HEK293T (cell line): ENCODE measurements around the gene CPNE6.

ENCODE experiments used
- ARNT ChIP-seq: fragments of 450-650 bp; IDR thresholded peaks from 2 replicates; pipeline ENCODE4 v1.6.1; 2017; ENCODE audit warnings: mild to moderate bottlenecking
- BHLHE40 ChIP-seq: fragments of 450-650 bp; IDR thresholded peaks from 2 replicates; pipeline ENCODE4 v1.6.1; 2016; ENCODE audit warnings: mild to moderate bottlenecking, moderate library complexity, borderline replicate concordance
- CTBP1 ChIP-seq: fragments of 450-650 bp; IDR thresholded peaks from 2 replicates; pipeline ENCODE4 v1.6.1; 2016; ENCODE audit warnings: borderline replicate concordance
- ELF4 ChIP-seq: fragments of 450-650 bp; IDR thresholded peaks from 2 replicates; pipeline ENCODE4 v1.6.1; 2017; ENCODE audit warnings: antibody characterized with exemption
- FOXM1 ChIP-seq: fragments of 450-650 bp; IDR thresholded peaks from 2 replicates; pipeline ENCODE4 v1.6.1; 2017; ENCODE audit warnings: mild to moderate bottlenecking, borderline replicate concordance
- SP1 ChIP-seq: fragments of 450-650 bp; IDR thresholded peaks from 2 replicates; pipeline ENCODE4 v1.6.1; 2017
- SUZ12 ChIP-seq: fragments of 450-650 bp; IDR thresholded peaks from 2 replicates; pipeline ENCODE4 v1.6.1; 2016; ENCODE audit warnings: mild to moderate bottlenecking
- TARDBP ChIP-seq: fragments of 450-650 bp; IDR thresholded peaks from 2 replicates; pipeline ENCODE4 v1.6.1; 2016
- ZNF384 ChIP-seq: fragments of 450-650 bp; IDR thresholded peaks from 2 replicates; pipeline ENCODE4 v1.6.1; 2016

DNA sequence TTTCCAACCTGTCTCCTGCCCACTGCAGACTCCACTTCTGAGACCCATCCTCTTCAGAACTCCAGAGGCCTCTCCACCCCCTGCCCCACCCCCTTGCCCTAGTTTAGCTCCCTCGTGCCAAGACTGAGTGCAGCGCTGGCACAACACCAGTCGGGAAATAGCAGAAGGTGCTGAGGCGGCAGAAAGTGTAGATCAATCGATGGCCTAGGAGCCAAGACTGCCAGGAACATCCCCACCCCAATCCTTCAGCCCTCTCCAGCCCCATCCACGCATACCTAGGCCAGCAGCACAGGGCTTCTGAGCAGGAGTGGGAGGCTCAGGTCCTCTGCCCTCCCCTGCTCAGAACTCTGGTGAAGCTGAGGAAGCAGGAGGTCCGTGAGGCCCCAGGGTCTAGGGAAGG lies 1.1 kb downstream of the CPNE6 start:
- TF ChIP-seq ZNF384 (no peak), ARNT (no peak), SUZ12 (no peak), CTBP1 (no peak), ELF4 (no peak), FOXM1 (no peak), TARDBP (no peak), SP1 (no peak), BHLHE40 (no peak)
